ENCODE data around the gene EME1. TPM values are rescaled to one million over a fixed set of nuclear protein-coding genes. Genes with fewer than 3 reads are reported as not detected.

EME1 gene
- total and polyA plus RNA-seq, 2 experiments from 2014 or later: 14.4 to 15.9 TPM

DNA sequence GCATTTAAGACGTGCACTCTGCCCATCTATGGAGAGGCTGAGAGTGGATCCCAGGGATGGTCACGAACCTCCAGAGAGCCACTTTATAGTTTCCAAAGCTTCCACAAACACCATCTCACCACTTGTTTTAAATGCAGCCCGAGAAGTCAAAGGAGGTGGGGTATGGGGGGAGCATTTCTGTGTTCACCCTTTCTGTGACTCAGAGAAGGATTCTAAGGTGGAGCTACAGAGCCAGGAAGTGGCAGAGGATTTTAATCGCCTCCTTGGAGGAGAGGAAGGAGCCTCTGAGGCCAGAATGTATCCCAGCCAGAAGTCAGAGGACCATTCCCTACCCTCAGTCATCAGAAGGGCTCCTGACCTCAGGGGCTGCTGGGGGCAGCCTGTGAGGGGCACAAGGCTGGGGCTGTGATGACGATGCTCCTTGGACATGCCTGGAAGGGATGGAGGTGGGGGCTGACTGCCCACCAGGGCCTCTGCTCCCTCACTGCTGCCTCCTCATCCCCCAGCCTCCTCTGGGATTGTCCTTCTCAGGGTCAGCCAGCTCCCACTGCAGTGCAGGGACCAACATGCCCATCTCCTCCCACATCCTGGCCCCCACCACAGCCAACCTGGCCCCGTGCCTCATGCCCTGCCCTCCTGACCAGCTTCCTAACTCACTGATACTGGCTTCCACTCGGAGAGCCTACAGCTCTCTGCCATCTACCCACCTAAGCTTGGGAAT, 24.3 kb upstream of the EME1 start:
- H3K27ac Mint-ChIP-seq: 0 out of 2 replicates have a peak overlapping the region, but pooled peaks have one; percentile 40
- Histone ChIP-seq H3K79me2 (replicated peaks; ENCODE audit: insufficient read depth) (peaks cover 29% of the 10 kb centered on the region), H4K20me1 (replicated peaks; ENCODE audit: insufficient read depth) (peaks cover 6% of the 10 kb centered on the region; the same call in 1 of the 2 replicates), H3F3A (replicated peaks; ENCODE audit: low read depth) (no peaks in the 10 kb centered on the region), H3K4me1 (ENCODE audit: insufficient read depth) (peaks cover 18% of the 10 kb centered on the region), H3K27me3 (ENCODE audit: insufficient read depth) (peaks cover 15% of the 10 kb centered on the region; the same call in 1 of the 2 replicates), H2AFZ (no peak overlapping the region), H3K4me3 (no peak overlapping the region), H3K9me2 (ENCODE audit: insufficient read depth) (no peaks in the 10 kb centered on the region), H3K27ac (ENCODE audit: low read depth) (no peak overlapping the region), H3K36me3 (ENCODE audit: insufficient read depth) (no peaks in the 10 kb centered on the region), H3K4me2 (peak overlapping the region; percentile 98)
- H3K9me3 Mint-ChIP-seq: no peaks in the 10 kb centered on the region; the same call in 2 of the 3 replicates
- peaks cover 10% of the 10 kb centered on the region for H3K36me3 Mint-ChIP-seq (ENCODE audit: low read depth)
- DNase-seq (ENCODE audit: low spot score): no peak
- peak overlapping the region; percentile 17; the same call in 1 of the 3 replicates for H3K4me3 Mint-ChIP-seq
- no peak for ATAC-seq
- peaks cover 37% of the 10 kb centered on the region for H3K4me1 Mint-ChIP-seq
- peaks cover 28% of the 10 kb centered on the region for H3K27me3 Mint-ChIP-seq (ENCODE audit: insufficient read depth, low read depth, poor library complexity)
- TF ChIP-seq ZNF331 (CRISPR knock-in tag; IDR thresholded peaks at IDR 0.05; ENCODE audit: low read depth) (no peak), JUNB (IDR thresholded peaks at IDR 0.05; ENCODE audit: unreplicated experiment) (no peak), EZH2 (IDR thresholded peaks at IDR 0.05; ENCODE audit: low read depth, unreplicated experiment) (no peak), POLR2AphosphoS5 (IDR thresholded peaks at IDR 0.05; ENCODE audit: low read depth) (no peak), NANOG (IDR thresholded peaks at IDR 0.05; ENCODE audit: borderline replicate concordance) (no peak), ZNF114 (CRISPR knock-in tag; IDR thresholded peaks at IDR 0.05) (no peak), CTCF (conservative IDR thresholded peaks at IDR 0.05; ENCODE audit: low read depth in 2 of 2) (no peak), CREB1 (CRISPR knock-in tag; IDR thresholded peaks at IDR 0.05; ENCODE audit: low read depth) (no peak), ETS1 (IDR thresholded peaks at IDR 0.05) (no peak), EZH2phosphoT487 (IDR thresholded peaks at IDR 0.05; ENCODE audit: unreplicated experiment) (no peak), STAT1 (IDR thresholded peaks at IDR 0.05; ENCODE audit: unreplicated experiment) (no peak)
- TF ChIP-seq, protein P1, sequence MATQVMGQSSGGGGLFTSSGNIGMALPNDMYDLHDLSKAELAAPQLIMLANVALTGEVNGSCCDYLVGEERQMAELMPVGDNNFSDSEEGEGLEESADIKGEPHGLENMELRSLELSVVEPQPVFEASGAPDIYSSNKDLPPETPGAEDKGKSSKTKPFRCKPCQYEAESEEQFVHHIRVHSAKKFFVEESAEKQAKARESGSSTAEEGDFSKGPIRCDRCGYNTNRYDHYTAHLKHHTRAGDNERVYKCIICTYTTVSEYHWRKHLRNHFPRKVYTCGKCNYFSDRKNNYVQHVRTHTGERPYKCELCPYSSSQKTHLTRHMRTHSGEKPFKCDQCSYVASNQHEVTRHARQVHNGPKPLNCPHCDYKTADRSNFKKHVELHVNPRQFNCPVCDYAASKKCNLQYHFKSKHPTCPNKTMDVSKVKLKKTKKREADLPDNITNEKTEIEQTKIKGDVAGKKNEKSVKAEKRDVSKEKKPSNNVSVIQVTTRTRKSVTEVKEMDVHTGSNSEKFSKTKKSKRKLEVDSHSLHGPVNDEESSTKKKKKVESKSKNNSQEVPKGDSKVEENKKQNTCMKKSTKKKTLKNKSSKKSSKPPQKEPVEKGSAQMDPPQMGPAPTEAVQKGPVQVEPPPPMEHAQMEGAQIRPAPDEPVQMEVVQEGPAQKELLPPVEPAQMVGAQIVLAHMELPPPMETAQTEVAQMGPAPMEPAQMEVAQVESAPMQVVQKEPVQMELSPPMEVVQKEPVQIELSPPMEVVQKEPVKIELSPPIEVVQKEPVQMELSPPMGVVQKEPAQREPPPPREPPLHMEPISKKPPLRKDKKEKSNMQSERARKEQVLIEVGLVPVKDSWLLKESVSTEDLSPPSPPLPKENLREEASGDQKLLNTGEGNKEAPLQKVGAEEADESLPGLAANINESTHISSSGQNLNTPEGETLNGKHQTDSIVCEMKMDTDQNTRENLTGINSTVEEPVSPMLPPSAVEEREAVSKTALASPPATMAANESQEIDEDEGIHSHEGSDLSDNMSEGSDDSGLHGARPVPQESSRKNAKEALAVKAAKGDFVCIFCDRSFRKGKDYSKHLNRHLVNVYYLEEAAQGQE (IDR thresholded peaks at IDR 0.05; ENCODE audit: unreplicated experiment): no peak
- TF ChIP-seq, protein P2, sequence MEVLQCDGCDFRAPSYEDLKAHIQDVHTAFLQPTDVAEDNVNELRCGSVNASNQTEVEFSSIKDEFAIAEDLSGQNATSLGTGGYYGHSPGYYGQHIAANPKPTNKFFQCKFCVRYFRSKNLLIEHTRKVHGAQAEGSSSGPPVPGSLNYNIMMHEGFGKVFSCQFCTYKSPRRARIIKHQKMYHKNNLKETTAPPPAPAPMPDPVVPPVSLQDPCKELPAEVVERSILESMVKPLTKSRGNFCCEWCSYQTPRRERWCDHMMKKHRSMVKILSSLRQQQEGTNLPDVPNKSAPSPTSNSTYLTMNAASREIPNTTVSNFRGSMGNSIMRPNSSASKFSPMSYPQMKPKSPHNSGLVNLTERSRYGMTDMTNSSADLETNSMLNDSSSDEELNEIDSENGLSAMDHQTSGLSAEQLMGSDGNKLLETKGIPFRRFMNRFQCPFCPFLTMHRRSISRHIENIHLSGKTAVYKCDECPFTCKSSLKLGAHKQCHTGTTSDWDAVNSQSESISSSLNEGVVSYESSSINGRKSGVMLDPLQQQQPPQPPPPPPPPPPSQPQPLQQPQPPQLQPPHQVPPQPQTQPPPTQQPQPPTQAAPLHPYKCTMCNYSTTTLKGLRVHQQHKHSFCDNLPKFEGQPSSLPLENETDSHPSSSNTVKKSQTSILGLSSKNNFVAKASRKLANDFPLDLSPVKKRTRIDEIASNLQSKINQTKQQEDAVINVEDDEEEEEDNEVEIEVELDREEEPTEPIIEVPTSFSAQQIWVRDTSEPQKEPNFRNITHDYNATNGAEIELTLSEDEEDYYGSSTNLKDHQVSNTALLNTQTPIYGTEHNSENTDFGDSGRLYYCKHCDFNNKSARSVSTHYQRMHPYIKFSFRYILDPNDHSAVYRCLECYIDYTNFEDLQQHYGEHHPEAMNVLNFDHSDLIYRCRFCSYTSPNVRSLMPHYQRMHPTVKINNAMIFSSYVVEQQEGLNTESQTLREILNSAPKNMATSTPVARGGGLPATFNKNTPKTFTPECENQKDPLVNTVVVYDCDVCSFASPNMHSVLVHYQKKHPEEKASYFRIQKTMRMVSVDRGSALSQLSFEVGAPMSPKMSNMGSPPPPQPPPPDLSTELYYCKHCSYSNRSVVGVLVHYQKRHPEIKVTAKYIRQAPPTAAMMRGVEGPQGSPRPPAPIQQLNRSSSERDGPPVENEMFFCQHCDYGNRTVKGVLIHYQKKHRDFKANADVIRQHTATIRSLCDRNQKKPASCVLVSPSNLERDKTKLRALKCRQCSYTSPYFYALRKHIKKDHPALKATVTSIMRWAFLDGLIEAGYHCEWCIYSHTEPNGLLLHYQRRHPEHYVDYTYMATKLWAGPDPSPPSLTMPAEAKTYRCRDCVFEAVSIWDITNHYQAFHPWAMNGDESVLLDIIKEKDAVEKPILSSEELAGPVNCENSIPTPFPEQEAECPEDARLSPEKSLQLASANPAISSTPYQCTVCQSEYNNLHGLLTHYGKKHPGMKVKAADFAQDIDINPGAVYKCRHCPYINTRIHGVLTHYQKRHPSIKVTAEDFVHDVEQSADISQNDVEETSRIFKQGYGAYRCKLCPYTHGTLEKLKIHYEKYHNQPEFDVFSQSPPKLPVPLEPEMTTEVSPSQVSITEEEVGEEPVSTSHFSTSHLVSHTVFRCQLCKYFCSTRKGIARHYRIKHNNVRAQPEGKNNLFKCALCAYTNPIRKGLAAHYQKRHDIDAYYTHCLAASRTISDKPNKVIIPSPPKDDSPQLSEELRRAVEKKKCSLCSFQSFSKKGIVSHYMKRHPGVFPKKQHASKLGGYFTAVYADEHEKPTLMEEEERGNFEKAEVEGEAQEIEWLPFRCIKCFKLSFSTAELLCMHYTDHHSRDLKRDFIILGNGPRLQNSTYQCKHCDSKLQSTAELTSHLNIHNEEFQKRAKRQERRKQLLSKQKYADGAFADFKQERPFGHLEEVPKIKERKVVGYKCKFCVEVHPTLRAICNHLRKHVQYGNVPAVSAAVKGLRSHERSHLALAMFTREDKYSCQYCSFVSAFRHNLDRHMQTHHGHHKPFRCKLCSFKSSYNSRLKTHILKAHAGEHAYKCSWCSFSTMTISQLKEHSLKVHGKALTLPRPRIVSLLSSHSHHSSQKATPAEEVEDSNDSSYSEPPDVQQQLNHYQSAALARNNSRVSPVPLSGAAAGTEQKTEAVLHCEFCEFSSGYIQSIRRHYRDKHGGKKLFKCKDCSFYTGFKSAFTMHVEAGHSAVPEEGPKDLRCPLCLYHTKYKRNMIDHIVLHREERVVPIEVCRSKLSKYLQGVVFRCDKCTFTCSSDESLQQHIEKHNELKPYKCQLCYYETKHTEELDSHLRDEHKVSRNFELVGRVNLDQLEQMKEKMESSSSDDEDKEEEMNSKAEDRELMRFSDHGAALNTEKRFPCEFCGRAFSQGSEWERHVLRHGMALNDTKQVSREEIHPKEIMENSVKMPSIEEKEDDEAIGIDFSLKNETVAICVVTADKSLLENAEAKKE (CRISPR knock-in tag; IDR thresholded peaks at IDR 0.05): no peak
